Mammary epithelial cell (primary cell): ENCODE results near the gene AMOT.

Source experiments
- CTCF ChIP-seq, 2 donors: IDR thresholded peaks in 1 of 2; conservative IDR thresholded peaks in 1 of 2; 2 replicates each; pipeline ENCODE4 v1.5.1; 2011 to 2012; ENCODE audit warnings: inconsistent platforms in 2 of 2, low read length in 2 of 2, mild to moderate bottlenecking in 2 of 2, control low read depth in 1 of 2, low read depth in 1 of 2; ENCODE audit not compliant: insufficient read depth in 1 of 2; ENCODE audit errors: extremely low read depth in 1 of 2
- EZH2 ChIP-seq: IDR thresholded peaks from 2 replicates; pipeline ENCODE4 v1.6.1; 2012; ENCODE audit warnings: low read length, inconsistent platforms, borderline replicate concordance

- TF ChIP-seq EZH2 (no peak), CTCF (conservative IDR thresholded peaks at IDR 0.05 in 1 of 2, IDR thresholded peaks at IDR 0.05 in 1 of 2; ENCODE audit: extremely low read depth in 1 of 2, insufficient read depth in 1 of 2, low read depth in 1 of 2, low read length in 2 of 2) (no peak)
These were observed 79.1 kb downstream of the AMOT start for GRCh38 chrX:112761242-112762207.
